Measurements from ENCODE around the gene PLEKHA5.

GRCh38 chr12:19215115-19215514 lies 85.6 kb downstream of the PLEKHA5 start:
- TF ChIP-seq POLR2AphosphoS5 (IDR thresholded peaks at IDR 0.05; ENCODE audit: low read depth) (no peak), REST (IDR thresholded peaks at IDR 0.05; ENCODE audit: unreplicated experiment) (no peak), EZH2 (IDR thresholded peaks at IDR 0.05; ENCODE audit: low read depth, unreplicated experiment) (no peak)

All from GM23338 (cell line).